Lower lobe of right lung (tissue), 2 donors: Measurements from ENCODE around the gene RFT1. TPM values are rescaled to one million over a fixed set of nuclear protein-coding genes. Genes with fewer than 3 reads are reported as not detected.

Source experiments
- ATAC-seq, 2 donors: fragments of 200-7000 bp; cut with Tn5 transposase; one replicate each; pipeline ENCODE4 v1.9.1; 2020 to 2022; ENCODE audit warnings: mild to moderate bottlenecking in 2 of 2, moderate library complexity in 2 of 2
- DNase-seq: peaks from one replicate; pipeline ENCODE4 v3.0.0-alpha.2; 2020
- H3K27ac ChIP-seq: fragments of 200-600 bp; one replicate; pipeline ENCODE4 v1.8.0; 2022
- H3K27me3 ChIP-seq: fragments of 200-600 bp; one replicate; pipeline ENCODE4 v1.8.0; 2022; ENCODE audit warnings: low read depth
- H3K36me3 ChIP-seq: fragments of 200-600 bp; one replicate; pipeline ENCODE4 v1.8.0; 2022; ENCODE audit warnings: mild to moderate bottlenecking
- H3K4me1 ChIP-seq: fragments of 200-600 bp; one replicate; pipeline ENCODE4 v1.8.0; 2022
- H3K4me3 ChIP-seq: fragments of 200-600 bp; one replicate; pipeline ENCODE4 v1.8.0; 2022; ENCODE audit warnings: mild to moderate bottlenecking
- H3K9me3 ChIP-seq: fragments of 200-600 bp; one replicate; pipeline ENCODE4 v1.8.0; 2022
- CTCF ChIP-seq: fragments of 200-600 bp; IDR thresholded peaks from one replicate; pipeline ENCODE4 v1.8.0; 2022; ENCODE audit warnings: antibody characterized with exemption, mild to moderate bottlenecking
- intact Hi-C: fragments of 100-400 bp; cut with DNase I; formaldehyde crosslinking; loops from one replicate; pipeline ENCODE4 v1.11.0; 2022
- total RNA-seq: library from RNA; stranded (reverse); fragmentation: NEBNext Ultra II Directional; extraction: Animal tissue kit (Norgen Biotek cat#: 25700); gene quantifications from one replicate; pipeline ENCODE4 v1.2.1, GENCODE V29; 2021
- donor health status: DM: no; HTN: yes; CAD: no; lungs with severe emphysema.

The RFT1 gene
- total RNA-seq, 1 donor from 2014 or later: 18.3 TPM

GRCh38 chr3:53174346-53175250 lies 44.4 kb upstream of the RFT1 start:
- Histone ChIP-seq H3K36me3 (peaks cover 78% of the 10 kb centered on the region), H3K27ac (no peak overlapping the region), H3K4me3 (no peak overlapping the region), H3K9me3 (no peaks in the 10 kb centered on the region), H3K27me3 (no peaks in the 10 kb centered on the region), H3K4me1 (peaks cover 46% of the 10 kb centered on the region)
- DNase-seq: no peak
- no peak for TF ChIP-seq CTCF
- intact Hi-C loops: no loop called here
- no peak for ATAC-seq

GRCh38 chr3:53173107-53173506 lies 42.9 kb upstream of the RFT1 start:
- Histone ChIP-seq H3K36me3 (peaks cover 63% of the 10 kb centered on the region), H3K4me1 (peaks cover 54% of the 10 kb centered on the region), H3K27ac (no peak overlapping the region), H3K9me3 (no peaks in the 10 kb centered on the region), H3K27me3 (no peaks in the 10 kb centered on the region), H3K4me3 (no peak overlapping the region)
- DNase-seq (no peak), ATAC-seq (no peak)
- TF ChIP-seq CTCF: no peak
- intact Hi-C loops: no loop called here

GRCh38 chr3:53171827-53172505 lies 41.7 kb upstream of the RFT1 start:
- Histone ChIP-seq H3K36me3 (peaks cover 55% of the 10 kb centered on the region), H3K27ac (no peak overlapping the region), H3K9me3 (no peaks in the 10 kb centered on the region), H3K27me3 (no peaks in the 10 kb centered on the region), H3K4me1 (peaks cover 65% of the 10 kb centered on the region), H3K4me3 (no peak overlapping the region)
- TF ChIP-seq CTCF: no peak
- intact Hi-C loops: no loop called here
- DNase-seq: no peak
- ATAC-seq: no peak

GRCh38 chr3:53171064-53171418 lies 40.8 kb upstream of the RFT1 start:
- no peak for TF ChIP-seq CTCF
- intact Hi-C loops: no loop called here
- Histone ChIP-seq H3K9me3 (no peaks in the 10 kb centered on the region), H3K4me1 (peaks cover 74% of the 10 kb centered on the region), H3K27me3 (no peaks in the 10 kb centered on the region), H3K27ac (peak overlapping the region; percentile 24), H3K4me3 (peak overlapping the region; percentile 41), H3K36me3 (peaks cover 45% of the 10 kb centered on the region)
- DNase-seq: no peak
- no peak for ATAC-seq

- ATAC-seq (peak; percentile 35 to 40), DNase-seq (peak; percentile 83)
- peaks cover 45% of the 10 kb centered on the region for H3K36me3 ChIP-seq
- peaks cover 80% of the 10 kb centered on the region for H3K4me1 ChIP-seq
- H3K4me3 ChIP-seq: peak overlapping the region; percentile 41
- TF ChIP-seq CTCF: no peak
- intact Hi-C loops: no loop called here
- no peaks in the 10 kb centered on the region for H3K27me3 ChIP-seq
- H3K27ac ChIP-seq: peak overlapping the region; percentile 5
- H3K9me3 ChIP-seq: no peaks in the 10 kb centered on the region
Observed at GRCh38 chr3:53170325-53171063, 40.3 kb upstream of the RFT1 start.
